GM19240 (cell line): ENCODE data around the gene RPLP2.

Experiments used
- DNase-seq: peaks from one replicate; pipeline ENCODE4 v3.0.0; 2011; ENCODE audit warnings: low spot score; ENCODE audit not compliant: insufficient read length

The RPLP2 gene

DNA sequence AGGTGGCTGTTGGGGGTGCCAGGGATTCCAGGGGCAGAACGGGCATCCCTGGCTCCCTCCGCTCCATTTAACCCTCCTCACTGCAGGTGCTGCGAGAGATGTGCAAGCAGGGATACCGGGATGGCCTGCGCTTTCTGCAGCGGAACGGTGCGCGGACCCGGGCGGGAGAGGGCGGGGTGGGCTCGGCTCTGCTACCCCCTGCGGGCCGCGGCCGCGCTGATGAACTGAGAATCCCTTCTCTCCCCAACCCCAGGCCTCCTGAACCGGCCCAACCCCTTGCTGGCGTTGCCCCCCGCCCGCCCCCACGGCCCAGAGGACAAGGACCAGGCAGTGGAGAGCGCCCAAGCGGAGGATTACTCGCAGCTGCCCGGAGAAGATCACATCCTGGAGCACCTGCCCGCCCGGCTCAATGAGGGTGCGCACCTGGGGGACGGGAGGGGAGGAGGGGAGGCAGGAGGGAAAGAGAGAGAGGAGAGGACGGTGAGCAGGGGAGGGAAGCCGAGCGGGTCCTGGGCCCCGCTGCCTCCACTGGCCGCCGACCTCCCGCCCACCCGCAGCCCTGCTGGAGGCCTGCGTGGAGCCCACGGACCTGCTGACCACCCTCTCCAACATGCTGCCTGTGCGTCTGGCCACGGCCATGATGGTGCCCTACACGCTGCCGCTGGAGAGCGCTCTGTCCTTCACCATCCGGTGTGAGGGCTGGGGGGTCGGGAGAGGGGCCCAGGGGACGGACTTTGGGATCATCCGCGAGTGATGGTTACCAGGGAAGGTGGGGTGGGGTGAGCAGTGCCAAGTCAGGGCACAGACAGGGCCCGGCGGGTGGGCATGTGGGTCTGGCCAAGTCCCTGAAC, 13.9 kb downstream of the RPLP2 start:
- no peak for DNase-seq

DNA sequence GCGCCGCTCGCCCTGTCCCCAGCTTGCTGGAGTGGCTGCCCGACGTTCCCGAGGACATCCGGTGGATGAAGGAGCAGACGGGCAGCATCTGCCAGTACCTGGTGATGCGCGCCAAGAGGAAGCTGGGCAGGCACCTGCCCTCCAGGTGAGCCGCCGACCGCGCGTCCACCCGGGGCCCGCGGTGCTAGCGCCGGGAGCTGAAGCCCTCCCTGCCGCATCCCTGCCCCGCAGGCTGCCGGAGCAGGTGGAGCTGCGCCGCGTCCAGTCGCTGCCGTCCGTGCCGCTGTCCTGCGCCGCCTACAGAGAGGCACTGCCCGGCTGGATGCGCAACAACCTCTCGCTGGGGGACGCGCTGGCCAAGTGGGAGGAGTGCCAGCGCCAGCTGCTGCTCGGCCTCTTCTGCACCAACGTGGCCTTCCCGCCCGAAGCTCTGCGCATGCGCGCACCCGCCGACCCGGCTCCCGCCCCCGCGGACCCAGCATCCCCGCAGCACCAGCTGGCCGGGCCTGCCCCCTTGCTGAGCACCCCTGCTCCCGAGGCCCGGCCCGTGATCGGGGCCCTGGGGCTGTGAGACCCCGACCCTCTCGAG, 14.6 kb downstream of the RPLP2 start:
- no peak for DNase-seq

DNA sequence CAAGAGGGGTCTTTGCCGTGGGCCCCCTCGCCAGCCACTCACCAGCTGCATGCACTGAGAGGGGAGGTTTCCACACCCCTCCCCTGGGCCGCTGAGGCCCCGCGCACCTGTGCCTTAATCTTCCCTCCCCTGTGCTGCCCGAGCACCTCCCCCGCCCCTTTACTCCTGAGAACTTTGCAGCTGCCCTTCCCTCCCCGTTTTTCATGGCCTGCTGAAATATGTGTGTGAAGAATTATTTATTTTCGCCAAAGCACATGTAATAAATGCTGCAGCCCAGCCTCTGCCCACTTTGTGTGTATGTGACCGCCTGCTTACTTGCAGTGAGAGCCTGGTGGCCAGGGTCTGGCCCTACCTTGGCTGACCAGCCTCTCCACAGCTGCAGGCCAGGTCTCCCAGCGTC, 15.2 kb downstream of the RPLP2 start:
- no peak for DNase-seq

DNA sequence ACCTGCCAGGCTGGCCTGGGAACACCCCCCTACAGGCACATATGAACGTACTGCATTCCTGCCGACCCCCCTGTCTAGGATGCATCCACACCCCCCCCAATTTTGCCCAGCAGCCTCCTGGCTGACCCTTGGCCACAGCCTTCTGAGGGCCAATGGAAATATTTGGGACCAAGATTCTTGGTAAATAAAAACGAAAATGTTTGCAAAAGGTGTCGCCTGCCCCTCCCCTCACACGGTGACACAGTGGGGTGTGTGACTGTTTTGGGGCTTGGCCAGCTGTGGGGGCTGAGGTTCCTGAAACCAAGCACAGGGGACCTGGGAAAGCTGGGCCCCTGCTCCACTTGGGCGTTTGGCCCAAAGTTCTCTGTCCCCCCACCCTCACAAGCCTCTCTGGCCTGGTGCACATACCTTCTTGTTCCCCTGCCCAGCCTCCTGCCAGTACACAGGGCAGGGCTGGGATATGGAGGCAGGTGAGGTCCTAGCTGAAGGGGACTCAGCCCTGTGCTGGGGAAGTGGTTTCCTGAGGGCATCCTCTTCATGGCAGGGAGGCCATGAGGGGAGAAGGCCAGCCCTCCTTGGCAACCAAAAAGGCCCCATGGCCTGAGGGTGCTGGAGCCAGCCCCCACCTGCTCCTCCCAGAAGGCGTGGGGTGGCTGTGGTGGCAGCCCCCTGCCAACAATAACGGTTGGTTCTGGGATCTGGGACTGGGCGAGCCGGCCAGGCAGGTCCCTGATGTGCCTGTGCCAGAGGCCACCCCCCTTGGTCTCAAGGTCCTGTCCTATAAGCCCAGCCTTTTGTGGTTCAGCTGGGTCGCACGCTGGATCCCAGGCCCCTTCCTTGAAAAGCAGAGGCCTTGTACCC, 15.8 kb downstream of the RPLP2 start:
- DNase-seq: no peak

DNA sequence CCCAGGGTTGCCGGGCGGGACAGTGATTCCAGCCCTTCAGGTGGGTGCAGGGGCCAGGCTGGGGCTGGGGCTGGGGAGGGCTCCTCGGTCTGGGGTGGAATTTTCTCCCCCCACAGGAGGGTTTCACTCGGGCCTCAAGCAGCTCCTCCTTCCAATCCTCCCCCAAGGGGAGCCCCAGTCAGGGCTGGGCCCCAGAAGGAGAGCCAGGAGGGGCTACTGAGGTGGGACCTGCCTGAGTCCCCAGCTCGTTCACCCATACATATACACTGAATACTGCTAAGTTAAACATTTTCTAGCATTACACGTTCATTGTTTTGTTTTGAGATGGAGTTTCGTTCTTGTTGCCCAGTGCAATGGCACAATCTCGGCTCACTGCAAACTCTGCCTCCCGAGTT, 16.5 kb downstream of the RPLP2 start:
- no peak for DNase-seq

DNA sequence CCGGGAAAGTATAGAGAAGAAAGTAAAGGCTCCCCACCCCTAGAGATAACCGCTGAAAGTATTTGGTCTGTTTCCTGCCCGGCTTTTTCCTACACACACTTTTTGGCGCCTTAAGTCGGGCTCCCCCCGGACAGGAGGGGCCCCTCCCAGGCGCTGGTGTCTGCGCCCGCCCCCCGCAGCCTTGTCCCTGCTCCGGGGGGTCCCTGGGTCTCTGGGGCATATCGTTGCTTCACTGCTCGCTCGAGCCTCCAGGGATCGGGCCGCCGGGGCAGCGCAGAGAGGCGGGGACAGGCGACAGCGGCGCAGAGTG, 17.0 kb downstream of the RPLP2 start:
- DNase-seq: no peak

DNA sequence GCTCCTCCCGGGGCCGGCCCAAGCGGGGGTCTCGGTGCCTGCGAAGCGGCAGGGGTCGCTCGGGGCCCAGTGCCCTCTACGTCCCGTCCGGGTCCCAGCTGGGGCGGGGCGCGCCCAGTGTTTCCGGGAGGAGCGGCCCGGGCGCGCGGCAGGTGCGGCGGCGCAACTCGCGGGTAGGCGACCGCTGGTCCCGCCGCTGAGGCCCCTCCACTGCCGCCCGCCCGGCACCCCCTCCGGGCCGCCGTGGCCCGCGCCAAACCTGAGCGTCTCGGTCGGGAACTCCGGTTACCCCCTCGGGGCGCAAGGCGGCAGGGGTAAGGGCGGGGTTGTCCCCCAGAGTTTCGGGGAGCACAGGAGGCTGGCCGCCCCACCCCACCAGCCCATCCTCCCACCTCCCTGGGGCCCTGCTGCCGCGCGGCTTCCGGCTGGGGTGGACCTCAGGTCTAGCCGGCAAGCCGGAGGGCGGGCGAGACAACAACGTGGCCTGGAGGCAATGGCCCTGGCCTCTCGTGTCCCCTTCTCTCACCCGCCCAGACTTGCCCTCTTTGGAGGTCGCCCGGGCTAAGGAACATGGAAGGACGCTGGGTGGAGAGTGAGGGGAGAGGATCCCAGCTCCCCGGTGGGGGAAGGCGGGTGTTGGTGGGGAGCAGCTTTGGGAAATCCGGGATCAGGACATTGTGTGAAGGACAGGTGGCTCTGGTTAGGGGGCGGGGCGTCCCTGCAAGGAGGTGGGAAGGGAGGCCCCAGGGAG, 17.6 kb downstream of the RPLP2 start:
- DNase-seq: no peak

DNA sequence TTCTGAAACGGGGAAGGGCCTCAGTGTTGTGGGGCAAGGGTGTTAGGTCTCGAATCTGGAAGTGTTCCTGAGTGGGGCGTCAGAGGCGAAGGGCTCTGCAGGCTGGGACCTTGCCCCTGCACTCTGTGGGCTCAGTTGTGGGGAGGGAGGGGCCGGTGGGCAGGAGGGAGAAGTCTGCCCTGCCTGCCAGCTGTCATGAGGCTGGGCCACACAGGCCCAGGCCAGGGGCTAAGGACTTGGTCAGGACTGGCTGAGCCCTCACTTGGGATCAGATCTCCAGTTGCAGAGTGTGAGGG, 18.1 kb downstream of the RPLP2 start, which contains the start of gene CRACR2B:
Gene CRACR2B (plus strand): TSS at position 23 of the 296 bp plus-strand sequence. CDS start 689 bp downstream, outside the sequence.
- DNase-seq: no peak

DNA sequence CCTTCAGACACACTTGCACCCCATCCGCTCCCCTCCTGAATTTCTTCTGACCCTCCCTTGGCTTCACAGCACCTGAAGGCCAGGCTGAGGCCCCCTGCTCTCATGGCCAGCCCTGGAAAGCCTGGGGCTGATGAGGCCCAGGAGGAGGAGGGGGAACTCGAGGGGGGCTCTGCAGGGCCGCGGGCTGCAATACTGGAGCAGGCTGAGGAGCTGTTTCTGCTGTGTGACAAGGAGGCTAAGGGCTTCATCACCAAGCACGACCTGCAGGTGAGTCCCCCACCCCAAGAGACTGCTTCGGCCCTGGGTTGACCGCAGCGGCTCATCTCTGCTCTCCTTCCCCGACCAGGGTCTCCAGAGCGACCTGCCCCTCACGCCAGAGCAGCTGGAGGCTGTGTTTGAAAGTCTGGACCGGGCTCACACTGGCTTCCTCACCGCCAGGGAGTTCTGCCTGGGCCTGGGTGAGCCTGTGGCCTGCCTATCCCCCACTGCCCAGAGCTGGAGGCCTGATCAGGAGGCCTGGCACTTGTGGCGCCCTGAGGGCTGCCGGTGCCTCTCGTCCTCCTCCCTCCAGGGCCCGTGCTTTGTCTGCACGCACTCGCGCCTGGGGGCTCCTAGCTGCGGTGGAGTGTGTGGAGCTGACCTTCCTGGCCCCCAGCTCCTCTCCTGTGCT, 18.9 kb downstream of the RPLP2 start:
- no peak for DNase-seq

DNA sequence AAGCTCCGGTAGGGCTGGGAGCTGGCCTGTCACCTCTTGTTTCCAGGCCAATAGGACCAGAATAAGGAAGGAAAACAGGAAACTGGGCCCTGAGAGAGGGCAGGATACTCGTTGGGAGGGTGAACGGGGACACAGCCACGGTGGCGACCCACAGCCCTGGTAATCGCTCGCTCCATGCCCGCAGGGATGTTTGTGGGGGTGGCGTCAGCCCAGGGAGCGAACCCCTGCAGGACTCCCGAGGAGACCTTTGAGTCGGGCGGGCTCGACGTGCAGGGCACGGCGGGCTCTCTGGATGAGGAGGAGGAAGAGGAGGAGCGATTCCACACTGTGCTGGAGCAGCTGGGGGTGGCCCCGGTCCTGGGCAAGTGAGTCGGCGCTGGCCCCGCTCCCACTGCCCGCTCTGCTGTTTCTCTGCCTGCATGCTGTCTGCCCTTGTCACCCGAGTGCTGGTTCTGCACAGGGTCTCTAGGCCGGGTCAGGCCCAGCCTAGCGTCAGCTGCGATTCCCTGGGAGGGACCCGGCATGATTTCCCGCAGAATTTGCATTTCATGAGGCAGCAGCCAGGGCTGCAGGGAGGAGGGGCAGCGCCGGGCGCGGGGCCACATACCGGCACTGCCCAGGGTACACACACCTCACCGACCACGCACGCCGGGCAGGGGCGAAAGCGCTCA, 19.5 kb downstream of the RPLP2 start:
- DNase-seq: no peak

DNA sequence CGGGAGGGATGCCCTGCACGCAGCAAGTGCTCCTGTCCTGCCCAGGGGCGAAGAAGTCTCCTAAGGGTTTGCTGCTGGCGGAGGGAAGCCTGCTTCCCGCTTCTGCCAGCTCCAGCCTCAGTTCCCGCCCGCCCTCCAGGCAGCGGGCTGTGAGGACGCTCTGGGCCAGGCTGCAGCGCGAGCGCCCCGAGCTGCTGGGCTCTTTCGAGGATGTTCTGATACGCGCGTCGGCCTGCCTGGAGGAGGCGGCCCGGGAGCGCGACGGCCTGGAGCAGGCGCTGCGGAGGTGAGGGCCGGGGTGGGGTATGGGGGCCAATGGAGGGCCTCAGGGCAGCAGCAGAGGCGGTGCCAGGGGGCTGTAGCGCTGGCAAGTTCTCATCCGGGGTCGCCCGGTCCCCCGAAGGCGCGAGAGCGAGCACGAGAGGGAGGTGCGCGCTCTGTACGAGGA, 20.1 kb downstream of the RPLP2 start:
- no peak for DNase-seq

DNA sequence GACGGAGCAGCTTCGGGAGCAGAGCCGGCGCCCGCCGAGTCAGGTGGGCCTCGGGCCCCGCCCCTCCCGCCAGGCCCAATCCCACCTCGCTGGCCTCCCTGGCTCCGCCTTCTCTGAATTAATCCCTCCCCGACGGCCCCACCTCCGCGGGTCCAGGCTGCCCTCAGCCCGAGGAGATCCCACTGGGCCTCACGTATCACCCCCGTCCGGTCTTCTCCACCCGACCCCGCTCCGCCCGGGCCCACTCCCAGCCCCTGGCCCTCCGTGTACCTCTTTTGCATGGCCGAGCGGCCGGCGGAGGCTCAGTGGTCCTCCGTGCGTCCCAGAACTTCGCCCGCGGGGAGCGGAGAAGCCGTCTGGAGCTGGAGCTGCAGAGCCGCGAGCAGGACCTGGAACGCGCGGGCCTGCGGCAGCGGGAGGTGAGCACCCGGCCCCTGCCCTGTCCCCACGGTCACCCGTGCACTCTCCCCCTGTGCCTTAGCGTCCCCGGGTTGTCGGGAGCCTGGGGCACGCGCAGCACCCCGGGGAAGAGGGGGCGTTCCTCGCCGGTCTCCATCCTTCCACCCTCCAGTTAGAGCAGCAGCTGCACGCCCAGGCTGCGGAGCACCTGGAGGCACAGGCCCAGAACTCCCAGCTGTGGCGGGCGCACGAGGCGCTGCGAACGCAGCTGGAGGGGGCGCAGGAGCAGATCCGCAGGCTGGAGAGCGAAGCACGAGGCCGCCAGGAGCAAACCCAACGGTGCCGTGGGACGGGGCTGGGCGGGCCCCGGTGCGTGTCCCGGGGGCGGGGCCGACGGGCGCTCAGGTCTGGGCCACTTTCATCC, 20.7 kb downstream of the RPLP2 start:
- peak; percentile 74 for DNase-seq

DNA sequence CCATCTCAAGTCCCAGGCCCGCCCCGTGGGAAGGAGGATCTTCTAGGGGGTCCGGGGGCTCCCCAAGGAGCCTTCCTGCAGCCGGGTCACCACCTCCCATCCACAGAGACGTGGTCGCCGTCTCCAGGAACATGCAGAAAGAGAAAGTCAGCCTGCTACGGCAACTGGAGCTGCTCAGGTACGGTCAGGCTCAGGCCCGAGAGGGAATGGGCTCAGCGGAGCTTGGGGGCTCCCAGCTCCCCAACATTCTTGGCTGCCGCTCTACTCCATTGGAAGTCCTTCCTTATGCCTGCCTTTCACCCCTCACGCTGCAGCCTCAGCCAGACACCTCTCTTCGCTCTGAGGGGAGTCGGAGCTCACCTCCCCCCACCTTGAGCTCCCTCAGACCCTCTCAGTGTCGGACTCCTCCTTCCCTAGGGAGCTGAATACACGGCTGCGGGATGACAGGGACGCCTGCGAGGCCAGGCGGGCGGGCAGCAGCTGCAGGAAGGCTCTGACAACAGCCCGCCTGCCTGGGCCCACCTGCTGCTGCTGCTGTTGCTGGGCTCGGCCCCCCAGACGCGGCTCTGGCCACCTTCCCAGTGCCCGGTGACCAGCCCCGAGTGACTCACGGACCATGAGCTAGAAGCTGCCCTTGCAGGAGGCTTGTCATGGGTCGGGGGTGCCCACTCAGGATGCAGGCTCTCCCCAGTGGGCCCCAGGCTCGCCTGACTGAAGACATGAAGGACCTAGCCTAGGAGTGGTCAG, 21.5 kb downstream of the RPLP2 start:
- no peak for DNase-seq

DNA sequence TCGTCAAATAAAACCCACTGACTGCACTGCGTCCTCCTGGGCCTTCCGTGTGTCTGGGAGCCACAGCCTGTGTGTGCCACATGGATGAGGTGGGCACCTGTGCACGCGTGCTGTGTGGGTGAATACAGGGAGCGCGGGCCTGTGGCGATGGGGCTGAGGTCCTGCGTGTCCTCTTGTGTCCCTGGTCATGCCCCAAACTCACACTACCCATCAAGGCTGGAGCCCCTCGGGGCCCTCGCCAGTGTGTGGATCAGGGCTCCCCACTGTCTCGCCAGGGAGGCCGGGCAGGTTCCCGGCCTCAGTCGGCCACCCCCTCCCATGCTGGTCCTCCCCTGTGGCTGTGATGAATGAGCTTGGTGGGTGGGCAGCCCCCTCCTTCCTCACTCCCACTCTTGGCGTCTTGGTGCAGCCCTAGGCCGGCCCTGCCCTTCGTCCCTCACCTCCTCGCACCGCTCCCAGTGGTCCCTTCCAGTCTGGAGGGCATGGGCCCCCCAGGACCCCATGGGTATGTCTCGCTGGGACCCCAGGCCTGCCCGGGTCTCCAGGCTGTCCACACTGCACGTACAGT, 22.3 kb downstream of the RPLP2 start:
- no peak for DNase-seq

DNA sequence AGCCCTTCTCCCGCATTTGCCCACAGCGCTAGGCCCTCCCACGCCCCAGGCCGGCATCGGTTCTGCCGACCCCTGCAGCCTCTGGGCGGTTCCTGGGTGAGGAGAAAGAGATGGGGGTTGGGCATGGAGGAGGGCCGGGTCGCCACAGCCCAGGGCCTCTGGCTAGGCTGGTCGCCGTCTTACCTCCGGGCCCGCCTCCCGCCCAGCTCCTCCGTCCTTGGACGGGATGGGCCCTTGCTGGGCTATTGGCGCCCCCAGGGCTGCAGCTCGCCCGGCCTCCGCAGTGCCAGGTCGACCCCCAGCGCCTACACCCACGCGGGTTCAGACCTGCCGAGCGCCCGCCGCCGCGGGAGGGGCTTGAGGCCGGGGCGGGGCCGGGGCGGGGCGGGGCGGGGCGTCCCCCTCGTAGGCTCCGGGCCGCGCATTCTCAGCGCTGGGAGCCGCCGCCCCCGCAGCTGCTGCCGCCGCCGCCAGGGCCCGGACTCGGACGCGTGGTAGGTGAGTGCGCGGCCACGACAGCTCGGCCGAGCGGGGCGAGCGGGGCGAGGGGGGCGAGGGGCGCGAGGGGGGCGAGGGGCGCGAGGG, 22.9 kb downstream of the RPLP2 start, which contains the start of gene CD151:
Gene CD151 (plus strand): TSS at position 424 of the 585 bp plus-strand sequence. CDS start 3,118 bp downstream, outside the sequence.
- DNase-seq: no peak

DNA sequence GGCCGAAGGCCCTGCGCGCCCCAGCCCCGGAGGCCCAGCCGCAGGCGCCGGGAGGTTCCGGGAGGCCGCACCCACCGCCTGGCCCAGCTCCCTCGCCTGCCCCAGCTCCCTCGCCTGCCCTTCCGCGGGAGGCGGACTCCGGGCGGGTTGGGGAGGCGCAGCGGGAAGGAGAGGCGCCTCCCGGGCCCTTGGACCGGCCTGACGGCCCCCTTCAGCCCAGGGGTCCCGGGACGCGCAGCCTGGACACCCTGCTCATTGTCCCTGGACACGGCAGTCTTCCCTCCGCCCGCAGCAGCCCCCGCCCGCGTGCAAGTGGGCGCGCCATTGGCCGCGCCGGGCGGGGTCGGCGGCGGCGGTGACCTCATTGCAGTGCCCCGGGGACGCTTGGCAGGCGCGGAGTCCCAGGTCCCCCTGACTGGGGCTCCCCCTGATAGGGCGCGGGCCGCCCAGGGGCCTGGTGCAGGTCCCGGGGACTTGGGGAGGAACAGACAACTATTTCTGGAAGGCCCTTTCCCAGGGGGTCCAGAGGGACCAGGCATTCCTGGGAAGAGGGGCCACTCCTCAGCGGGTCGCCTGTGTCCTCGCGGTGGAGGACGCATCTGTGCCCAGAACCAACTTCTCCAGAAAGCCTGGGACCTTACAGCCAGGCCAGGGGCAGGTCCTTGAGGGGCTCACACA, 23.5 kb downstream of the RPLP2 start:
- DNase-seq: no peak

DNA sequence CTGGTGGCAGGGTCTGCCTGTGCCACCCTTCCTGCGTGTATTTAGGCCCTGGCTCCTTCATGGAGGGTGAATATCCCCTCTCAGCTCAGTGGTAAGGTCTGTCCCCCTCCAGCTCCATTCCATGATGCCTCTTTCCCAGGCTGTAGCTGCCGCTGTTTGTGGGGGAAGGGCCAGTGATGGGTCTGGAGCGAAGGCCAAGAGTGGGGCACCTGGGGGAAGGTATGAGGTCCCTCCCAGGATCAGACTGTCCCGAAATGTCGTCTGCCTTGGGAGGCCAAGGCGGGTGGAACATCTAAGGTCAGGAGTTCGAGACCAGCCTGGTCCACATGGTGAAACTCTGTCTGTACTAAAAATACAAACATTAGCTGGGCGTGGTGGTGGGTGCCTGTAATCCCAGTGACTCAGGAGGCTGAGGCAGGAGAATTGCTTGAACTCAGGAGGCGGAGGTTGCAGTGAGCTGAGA, 24.1 kb downstream of the RPLP2 start:
- DNase-seq: no peak
